Mucosa of descending colon (tissue), 3 donors: ENCODE measurements around the gene PAX7. TPM values are rescaled to one million over a fixed set of nuclear protein-coding genes. Genes with fewer than 3 reads are reported as not detected.

Source experiments
- ATAC-seq: fragments of 200-7000 bp; cut with Tn5 transposase; one replicate; pipeline ENCODE4 v1.9.1; 2020; ENCODE audit warnings: mild to moderate bottlenecking, moderate library complexity
- DNase-seq, 3 donors: peaks; one replicate each; pipeline ENCODE4 v3.0.0-alpha.2; 2020
- H3K36me3 ChIP-seq: fragments of 200-600 bp; one replicate; pipeline ENCODE4 v1.8.0; 2021; ENCODE audit warnings: low read depth, mild to moderate bottlenecking
- H3K4me1 ChIP-seq: fragments of 200-600 bp; one replicate; pipeline ENCODE4 v1.8.0; 2021; ENCODE audit warnings: low read depth, mild to moderate bottlenecking
- H3K4me3 ChIP-seq: fragments of 200-600 bp; one replicate; pipeline ENCODE4 v1.8.0; 2021; ENCODE audit warnings: mild to moderate bottlenecking
- H3K9me3 ChIP-seq: fragments of 200-600 bp; one replicate; pipeline ENCODE4 v1.8.0; 2021; ENCODE audit warnings: mild to moderate bottlenecking
- CTCF ChIP-seq: fragments of 200-600 bp; IDR thresholded peaks from one replicate; pipeline ENCODE4 v1.8.0; 2022; ENCODE audit warnings: antibody characterized with exemption, mild to moderate bottlenecking
- intact Hi-C, 2 donors: fragments of 100-400 bp; cut with DNase I in 1 of 2; cut with micrococcal nuclease in 1 of 2; formaldehyde crosslinking; loops; one replicate each; pipeline versions ENCODE4 v1.11.0 to v1.11.1; 2022; cut with DNase I, micrococcal nuclease
- total RNA-seq, 3 donors: library from RNA; stranded (reverse); fragmentation: NEBNext Ultra II Directional in 2 of 3; extraction: Animal tissue kit (Norgen Biotek cat#: 25700) in 2 of 3; gene quantifications; one replicate each; pipeline versions ENCODE4 v1.2.1 to v1.2.4, GENCODE V29; 2021 to 2023
- donor health status: DM: no; HTN: no; CAD: no; lungs with moderate emphysema.
- donor health status: DM: no; HTN: no; CAD: no.
- donor health status: DM: no; HTN: yes; CAD: no.

Gene PAX7
- total RNA-seq, 3 donors from 2014 or later, result not detected

- Histone ChIP-seq H3K4me3 (no peak overlapping the region), H3K4me1 (no peaks in the 10 kb centered on the region), H3K9me3 (no peaks in the 10 kb centered on the region), H3K36me3 (no peaks in the 10 kb centered on the region)
- intact Hi-C loops, result no loop called here
- no peak for DNase-seq
- no peak for ATAC-seq
- TF ChIP-seq CTCF, result no peak
Measured at GRCh38 chr1:18629659-18630510, 761 bp upstream of the PAX7 start.

GRCh38 chr1:18631496-18632217, 1.0 kb downstream of the PAX7 start:
- Histone ChIP-seq H3K36me3 (no peaks in the 10 kb centered on the region), H3K4me3 (no peak overlapping the region), H3K4me1 (no peaks in the 10 kb centered on the region), H3K9me3 (no peaks in the 10 kb centered on the region)
- intact Hi-C loops, result no loop called here
- no peak for TF ChIP-seq CTCF
- DNase-seq (no peak), ATAC-seq (no peak)

GRCh38 chr1:18632218-18632588, 1.6 kb downstream of the PAX7 start:
- Histone ChIP-seq H3K4me1 (no peaks in the 10 kb centered on the region), H3K36me3 (no peaks in the 10 kb centered on the region), H3K4me3 (no peak overlapping the region), H3K9me3 (no peaks in the 10 kb centered on the region)
- intact Hi-C loops, result no loop called here
- ATAC-seq (no peak), DNase-seq (no peak)
- TF ChIP-seq CTCF, result no peak

GRCh38 chr1:18632783-18633421, 2.3 kb downstream of the PAX7 start:
- H3K4me1 ChIP-seq, result no peaks in the 10 kb centered on the region
- DNase-seq (no peak), ATAC-seq (no peak)
- intact Hi-C loops, result no loop called here
- no peak for TF ChIP-seq CTCF
- no peaks in the 10 kb centered on the region for H3K36me3 ChIP-seq
- H3K4me3 ChIP-seq, result no peak overlapping the region
- no peaks in the 10 kb centered on the region for H3K9me3 ChIP-seq

GRCh38 chr1:18633422-18634155, 2.9 kb downstream of the PAX7 start:
- TF ChIP-seq CTCF, result no peak
- no peaks in the 10 kb centered on the region for H3K4me1 ChIP-seq
- no peaks in the 10 kb centered on the region for H3K36me3 ChIP-seq
- intact Hi-C loops, result no loop called here
- ATAC-seq (no peak), DNase-seq (no peak)
- H3K4me3 ChIP-seq, result no peak overlapping the region
- H3K9me3 ChIP-seq, result no peaks in the 10 kb centered on the region
